HG02571 (cell line): ENCODE results near the gene MCCC2.
A peak's percentile ranks its signal among the peaks of the same experiment; 100 is the strongest.
"Not testable (repeated sequence)": the region's sequence is repeated elsewhere in the genome, so short reads cannot be mapped to it uniquely, and the experiment has no call there.

ENCODE experiments used
- ATAC-seq: cut with Tn5 transposase; IDR thresholded peaks from one replicate; pipeline ENCODE4 v1.9.1; 2021; ENCODE audit warnings: mild to moderate bottlenecking, moderate library complexity; ENCODE audit not compliant: unreplicated experiment

The MCCC2 gene

GRCh38 chr5:71596169-71596568 is 9.0 kb downstream of the MCCC2 start:
- ATAC-seq = no peak

- ATAC-seq = no peak
These were observed 9.9 kb downstream of the MCCC2 start for GRCh38 chr5:71597001-71597400.

- no peak for ATAC-seq
These were observed 13.6 kb downstream of the MCCC2 start for GRCh38 chr5:71600783-71601182.

DNA sequence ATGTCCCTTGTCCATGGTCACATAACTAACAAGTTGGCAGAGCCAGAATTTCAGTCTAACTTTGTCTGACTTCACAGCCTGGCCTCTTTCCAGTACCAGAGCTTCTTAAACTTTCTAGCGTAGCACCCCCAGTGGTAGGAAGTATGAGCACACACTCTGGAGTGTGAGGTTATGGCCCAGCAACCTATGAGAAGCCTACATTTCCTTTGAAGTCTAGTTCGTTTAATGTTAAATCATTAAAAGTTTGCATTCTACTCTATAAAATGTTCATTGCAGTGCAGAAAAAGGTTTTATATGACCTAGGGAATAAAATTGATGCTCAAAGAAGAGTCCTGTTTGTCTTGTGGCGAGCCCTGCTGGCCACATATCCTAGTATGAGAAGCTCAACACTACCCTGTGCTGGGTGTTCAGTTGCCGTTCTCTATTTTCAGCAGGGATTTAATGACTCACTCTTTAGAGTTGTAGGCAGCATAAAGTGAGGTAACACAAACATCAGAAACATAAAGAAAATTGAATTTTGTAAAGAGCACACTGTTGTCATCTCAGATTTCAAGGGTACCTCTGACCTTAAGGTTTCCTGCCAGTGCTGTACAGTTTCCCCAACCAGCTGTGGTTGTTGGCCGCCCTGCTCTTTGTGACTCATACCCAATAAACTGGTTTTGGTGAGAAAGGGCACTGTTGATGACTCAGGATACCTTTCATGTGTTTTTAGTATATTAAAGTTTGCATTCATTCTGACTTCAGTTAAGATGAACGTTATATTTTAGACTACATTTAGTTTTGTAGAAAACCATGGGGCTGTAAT is 14.3 kb downstream of the MCCC2 start:
- peak; percentile 93 for ATAC-seq

- not testable (repeated sequence) for ATAC-seq
These were observed 22.8 kb downstream of the MCCC2 start for GRCh38 chr5:71609916-71610315.

- no peak for ATAC-seq
These were observed 28.7 kb downstream of the MCCC2 start for GRCh38 chr5:71615809-71616208.

DNA sequence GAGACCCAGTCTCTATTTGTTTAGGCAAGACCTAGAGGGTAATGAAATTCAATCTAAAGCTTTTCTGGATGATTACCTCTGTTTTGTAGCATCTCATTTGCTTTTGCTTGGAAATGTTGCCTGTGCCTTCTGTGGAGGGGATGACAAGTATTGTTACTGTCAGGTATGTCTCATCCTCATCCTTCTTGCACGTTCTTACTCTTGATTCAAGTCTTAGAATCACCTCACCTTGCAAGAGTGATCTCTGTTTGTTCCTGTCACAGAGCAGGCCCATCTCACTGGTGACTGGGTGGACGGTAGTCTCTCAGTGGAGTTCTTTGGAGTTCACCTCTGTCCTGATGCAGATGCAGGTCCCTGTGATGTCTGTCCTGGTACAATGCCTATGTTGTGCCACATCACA is 33.5 kb downstream of the MCCC2 start:
- no peak for ATAC-seq

- ATAC-seq = no peak
These were observed 34.1 kb downstream of the MCCC2 start for GRCh38 chr5:71621268-71621667.

- no peak for ATAC-seq
These were observed 34.6 kb downstream of the MCCC2 start for GRCh38 chr5:71621741-71622140.

DNA sequence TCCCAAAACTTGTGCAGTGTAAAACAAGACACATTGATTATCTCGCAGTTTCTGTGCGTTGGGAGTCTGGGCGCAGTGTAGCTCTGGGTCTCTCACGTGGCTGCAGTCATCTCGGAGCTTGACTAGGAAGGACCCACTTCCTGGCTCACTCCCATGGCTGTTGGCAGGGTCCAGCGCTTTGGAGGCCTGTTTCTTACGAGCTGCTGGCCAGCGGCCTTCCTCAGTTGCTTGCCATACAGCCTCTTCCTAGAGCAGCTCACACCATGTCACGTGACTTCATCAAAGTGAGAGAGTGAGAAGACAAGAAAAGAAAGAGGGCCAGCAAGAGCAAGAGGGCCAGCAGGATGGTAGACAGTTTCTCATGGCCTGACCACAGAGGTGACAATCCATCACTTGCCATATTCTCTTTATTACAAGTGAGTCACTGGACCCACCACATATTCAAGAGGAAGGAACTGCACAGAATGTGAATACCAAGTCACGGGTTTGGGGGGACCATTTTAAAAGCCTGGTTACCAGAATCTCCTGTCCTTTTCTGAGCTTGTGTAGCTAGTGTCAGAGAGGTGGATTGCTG is 36.2 kb downstream of the MCCC2 start:
- ATAC-seq = no peak

- no peak for ATAC-seq
These were observed 42.8 kb downstream of the MCCC2 start for GRCh38 chr5:71629950-71630349.

- no peak for ATAC-seq
These were observed 43.9 kb downstream of the MCCC2 start for GRCh38 chr5:71631070-71631469.

- ATAC-seq = no peak
These were observed 45.0 kb downstream of the MCCC2 start for GRCh38 chr5:71632168-71632567.

- no peak for ATAC-seq
These were observed 46.4 kb downstream of the MCCC2 start for GRCh38 chr5:71633255-71634155.

DNA sequence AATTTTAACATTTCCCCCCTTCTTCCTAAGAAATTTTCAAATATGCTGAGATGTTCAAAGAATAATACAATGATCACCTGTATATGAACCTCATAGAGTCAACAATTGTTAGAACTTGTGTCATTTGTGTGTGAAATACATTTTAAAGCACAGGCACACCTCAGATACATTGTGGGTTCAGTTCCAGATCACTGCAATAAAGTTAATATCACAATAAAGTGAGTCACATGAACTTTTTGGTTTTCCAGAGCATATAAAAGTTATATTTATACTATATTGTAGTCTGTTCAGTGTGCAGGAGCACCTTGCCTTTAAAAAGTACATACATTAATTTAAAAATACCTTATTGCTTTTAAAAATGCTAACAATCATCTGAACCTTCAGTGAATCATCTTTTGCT is 50.0 kb downstream of the MCCC2 start:
- ATAC-seq = no peak

GRCh38 chr5:71640408-71640807 is 53.3 kb downstream of the MCCC2 start:
- no peak for ATAC-seq

DNA sequence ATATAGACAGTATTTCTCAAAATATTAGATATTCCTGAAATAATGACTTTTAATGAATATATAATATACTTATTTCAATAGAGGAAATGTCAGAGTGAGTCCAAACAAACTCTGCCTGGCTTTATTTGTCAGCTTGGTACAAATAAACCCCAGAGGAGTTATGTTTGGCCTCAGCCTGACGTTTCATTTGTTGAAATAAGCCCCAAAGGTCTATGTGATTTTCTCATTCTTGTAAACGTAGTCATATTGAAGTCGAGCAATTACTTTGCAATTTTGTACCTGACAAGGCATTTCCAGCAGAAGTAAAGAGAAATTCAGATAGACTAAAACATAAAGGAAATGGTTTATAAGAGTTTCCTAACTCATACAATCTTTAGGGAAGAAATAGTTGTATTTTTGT is 57.9 kb downstream of the MCCC2 start:
- no peak for ATAC-seq

DNA sequence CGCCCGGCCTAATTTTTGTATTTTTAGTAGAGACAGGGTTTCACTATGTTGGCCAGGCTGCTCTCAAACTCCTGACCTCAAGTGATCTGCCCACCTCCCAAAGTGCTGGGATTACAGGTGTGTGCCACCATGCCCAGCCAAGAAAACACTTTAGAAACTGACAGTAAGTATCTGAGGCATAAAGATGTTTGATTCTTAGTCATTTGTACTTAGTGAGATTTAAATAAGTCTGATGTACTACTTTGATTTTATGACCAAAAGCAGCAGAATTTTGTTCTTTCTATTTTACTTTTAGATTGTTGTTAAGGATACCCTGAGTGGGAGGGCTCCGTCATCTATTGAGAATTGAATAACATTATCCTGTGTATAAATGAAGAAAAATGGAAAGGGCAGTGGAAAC is 63.8 kb downstream of the MCCC2 start:
- ATAC-seq = not testable (repeated sequence)

DNA sequence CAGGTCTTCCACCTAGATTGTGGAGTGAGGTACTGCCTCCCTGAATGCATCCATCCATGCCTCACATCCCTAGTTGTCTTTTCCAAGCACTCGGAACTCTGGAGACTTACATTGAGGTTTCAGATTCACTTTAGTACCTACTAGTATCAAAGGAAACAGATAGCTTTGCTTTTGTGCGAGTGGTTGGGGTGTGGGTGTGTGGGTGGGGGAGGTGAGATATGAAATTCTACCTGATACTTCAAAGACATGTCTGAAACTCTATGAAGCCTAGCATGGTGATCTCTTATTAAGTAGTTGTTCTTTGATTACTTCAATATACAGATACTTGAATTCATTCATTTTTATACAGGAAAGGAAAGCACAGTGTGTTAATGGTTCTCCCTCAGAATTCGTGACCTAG is 64.4 kb downstream of the MCCC2 start:
- ATAC-seq = no peak

GRCh38 chr5:71652349-71652748 is 65.2 kb downstream of the MCCC2 start:
- no peak for ATAC-seq

DNA sequence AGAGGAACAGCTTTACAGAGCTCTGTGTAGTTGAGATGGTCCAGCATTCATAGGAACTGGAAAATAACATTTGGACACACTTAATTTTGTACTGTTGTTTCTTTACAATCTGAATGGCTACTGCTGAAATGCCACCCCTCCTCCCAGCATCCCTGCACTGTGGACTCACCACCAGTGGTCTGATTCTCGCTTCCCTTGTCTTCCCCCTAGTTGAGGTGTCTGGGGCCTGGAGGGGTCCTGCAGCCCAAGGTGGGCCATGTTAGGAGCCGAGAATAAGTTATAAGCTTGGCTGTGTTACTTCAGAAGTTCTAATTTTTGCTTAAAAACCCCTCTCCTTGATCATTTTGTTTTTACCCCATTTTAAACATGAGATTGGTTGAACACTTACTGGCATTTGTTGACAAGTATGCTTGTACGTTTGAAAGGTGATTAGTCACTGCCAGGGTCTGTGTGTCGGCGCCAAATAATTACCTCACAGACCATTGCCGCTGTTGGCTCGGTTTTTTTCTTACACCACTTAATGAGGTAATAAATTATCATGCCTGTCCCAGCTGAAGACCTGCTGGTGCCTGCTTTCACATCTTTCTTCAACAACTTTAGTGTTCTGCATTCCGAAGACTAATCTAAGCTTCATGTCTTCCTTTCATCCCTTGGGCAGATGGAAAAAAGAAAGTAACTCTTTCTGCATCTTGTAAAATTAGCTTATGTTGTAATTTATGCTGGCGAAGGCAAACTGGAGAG is 65.8 kb downstream of the MCCC2 start:
- no peak for ATAC-seq
